ENCODE results near the gene BCAT1. TPM values are rescaled to one million over a fixed set of nuclear protein-coding genes. Genes with fewer than 3 reads are reported as not detected.

BCAT1 gene
- total RNA-seq, 1 experiment from 2014 or later, result 0.74 TPM

DNA sequence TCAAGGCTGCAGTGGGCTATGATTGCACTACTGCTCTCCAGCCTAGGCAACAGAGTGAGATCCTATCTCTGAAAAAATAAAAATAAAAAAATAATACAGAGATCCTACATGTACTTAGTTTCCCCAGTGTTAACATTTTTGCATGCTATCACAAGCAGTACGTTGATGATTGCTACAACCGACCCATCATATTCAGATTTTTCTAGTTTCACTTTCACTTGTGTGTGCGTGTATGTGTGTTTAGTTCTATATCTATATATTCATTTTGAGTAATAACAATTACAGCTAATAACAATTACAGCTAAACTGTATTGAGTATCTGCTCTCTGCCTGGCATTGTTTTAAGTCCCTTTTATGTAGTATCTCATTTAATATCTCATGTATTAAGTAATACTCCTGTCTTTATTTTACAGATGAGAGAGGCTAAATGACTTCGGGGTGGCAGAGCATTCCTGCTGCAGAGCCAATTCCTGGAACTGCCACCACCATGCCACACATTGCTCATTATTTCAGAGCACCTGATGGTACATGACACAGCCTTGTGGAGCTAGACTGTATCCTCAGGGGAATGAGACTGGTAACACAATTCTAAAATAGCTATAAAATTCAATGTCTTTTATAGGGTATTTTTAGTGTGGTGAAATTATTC lies 153.1 kb downstream of the BCAT1 start:
- Histone ChIP-seq H3K9me2 (ENCODE audit: insufficient read depth) (no peaks in the 10 kb centered on the region), H3K9ac (ENCODE audit: low read length) (no peak overlapping the region), H3K27me3 (ENCODE audit: insufficient read depth, low read length) (0 out of 2 replicates have a peak, but pooled peaks cover 3% of the 10 kb centered on the region), H4K20me1 (ENCODE audit: insufficient read depth) (no peaks in the 10 kb centered on the region), H2AFZ (ENCODE audit: low read depth, low read length, poor library complexity, severe bottlenecking) (no peak overlapping the region), H3K27ac (ENCODE audit: low read depth, low read length) (no peak overlapping the region), H3K9me3 (ENCODE audit: control insufficient read depth in 1 of 2, insufficient read depth in 1 of 2, low read depth in 1 of 2, low read length in 2 of 2) (no peaks in the 10 kb centered on the region), H3K4me3 (replicated peaks in 1 of 2; ENCODE audit: low read depth in 1 of 2, low read length in 2 of 2) (no peak overlapping the region), H3K79me2 (ENCODE audit: insufficient read depth, low read length) (no peaks in the 10 kb centered on the region), H3K36me3 (ENCODE audit: control insufficient read depth in 1 of 2, insufficient read depth in 2 of 2, low read length in 2 of 2) (no peaks in the 10 kb centered on the region), H3K4me2 (ENCODE audit: low read length) (no peak overlapping the region), H3K4me1 (ENCODE audit: control insufficient read depth in 1 of 2, insufficient read depth in 2 of 2, low read length in 2 of 2) (no peaks in the 10 kb centered on the region)
- ChIA-PET CTCF (no interaction called here), POLR2A (no interaction called here), RAD21 (ENCODE audit: low non-redundant PET in 1 of 2, low total read pairs in 2 of 2, uncharacterized antibody in 2 of 2, unreplicated experiment in 2 of 2) (no interaction called here)
- BruUV-seq (replicated peaks), result no TSS peak
- DNase-seq (ENCODE audit: low read depth, low spot score), result no peak
- intact Hi-C loops (cut with micrococcal nuclease), result no loop called here
- TF ChIP-seq, protein P1, sequence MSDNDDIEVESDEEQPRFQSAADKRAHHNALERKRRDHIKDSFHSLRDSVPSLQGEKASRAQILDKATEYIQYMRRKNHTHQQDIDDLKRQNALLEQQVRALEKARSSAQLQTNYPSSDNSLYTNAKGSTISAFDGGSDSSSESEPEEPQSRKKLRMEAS (IDR thresholded peaks at IDR 0.05), result no peak
- no peak for ATAC-seq

DNA sequence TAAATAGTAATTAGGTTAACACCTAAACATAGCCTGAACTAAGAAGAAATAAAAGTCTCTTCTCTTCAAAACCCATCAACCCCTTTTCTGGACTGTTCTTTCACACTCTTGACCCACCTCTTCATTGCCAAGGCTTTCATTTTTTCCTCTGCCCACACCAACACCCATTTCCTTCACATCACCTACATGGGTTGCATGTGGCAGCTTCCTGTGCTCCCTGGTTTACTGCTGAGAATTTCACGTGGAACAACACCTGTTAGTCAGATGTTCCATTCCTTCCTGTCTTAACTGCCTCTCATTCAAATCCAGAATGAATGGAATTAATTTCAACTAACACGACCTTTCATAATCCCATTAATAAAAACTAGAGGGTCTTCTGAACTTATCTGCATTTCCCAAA lies 157.3 kb downstream of the BCAT1 start:
- no peaks in the 10 kb centered on the region for H3K9me2 ChIP-seq (ENCODE audit: insufficient read depth)
- TF ChIP-seq, protein P2, sequence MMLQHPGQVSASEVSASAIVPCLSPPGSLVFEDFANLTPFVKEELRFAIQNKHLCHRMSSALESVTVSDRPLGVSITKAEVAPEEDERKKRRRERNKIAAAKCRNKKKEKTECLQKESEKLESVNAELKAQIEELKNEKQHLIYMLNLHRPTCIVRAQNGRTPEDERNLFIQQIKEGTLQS (IDR thresholded peaks at IDR 0.05), result no peak
- TF ChIP-seq, protein P3, sequence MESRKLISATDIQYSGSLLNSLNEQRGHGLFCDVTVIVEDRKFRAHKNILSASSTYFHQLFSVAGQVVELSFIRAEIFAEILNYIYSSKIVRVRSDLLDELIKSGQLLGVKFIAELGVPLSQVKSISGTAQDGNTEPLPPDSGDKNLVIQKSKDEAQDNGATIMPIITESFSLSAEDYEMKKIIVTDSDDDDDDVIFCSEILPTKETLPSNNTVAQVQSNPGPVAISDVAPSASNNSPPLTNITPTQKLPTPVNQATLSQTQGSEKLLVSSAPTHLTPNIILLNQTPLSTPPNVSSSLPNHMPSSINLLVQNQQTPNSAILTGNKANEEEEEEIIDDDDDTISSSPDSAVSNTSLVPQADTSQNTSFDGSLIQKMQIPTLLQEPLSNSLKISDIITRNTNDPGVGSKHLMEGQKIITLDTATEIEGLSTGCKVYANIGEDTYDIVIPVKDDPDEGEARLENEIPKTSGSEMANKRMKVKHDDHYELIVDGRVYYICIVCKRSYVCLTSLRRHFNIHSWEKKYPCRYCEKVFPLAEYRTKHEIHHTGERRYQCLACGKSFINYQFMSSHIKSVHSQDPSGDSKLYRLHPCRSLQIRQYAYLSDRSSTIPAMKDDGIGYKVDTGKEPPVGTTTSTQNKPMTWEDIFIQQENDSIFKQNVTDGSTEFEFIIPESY (IDR thresholded peaks at IDR 0.05; ENCODE audit: extremely low read depth, insufficient replicate concordance, low read length), result no peak
- TF ChIP-seq TCF7L2 (IDR thresholded peaks at IDR 0.05; ENCODE audit: borderline replicate concordance, extremely low read depth, insufficient read depth, insufficient read length), result no peak
- no peak for TF ChIP-seq FOSL1 (IDR thresholded peaks at IDR 0.05; ENCODE audit: low read depth)
- TF ChIP-seq ELF1 (IDR thresholded peaks at IDR 0.05; ENCODE audit: borderline replicate concordance, low read depth), result no peak
- H3K4me3 ChIP-seq (replicated peaks in 1 of 2; ENCODE audit: low read depth in 1 of 2, low read length in 2 of 2), result no peak overlapping the region
- DNase-seq (ENCODE audit: low read depth, low spot score), result no peak
- no peaks in the 10 kb centered on the region for H4K20me1 ChIP-seq (ENCODE audit: insufficient read depth)
- H3K9ac ChIP-seq (ENCODE audit: low read length), result no peak overlapping the region
- RAD21 ChIA-PET (ENCODE audit: low non-redundant PET in 1 of 2, low total read pairs in 2 of 2, uncharacterized antibody in 2 of 2, unreplicated experiment in 2 of 2), result no interaction called here
- no peaks in the 10 kb centered on the region for H3K4me1 ChIP-seq (ENCODE audit: control insufficient read depth in 1 of 2, insufficient read depth in 2 of 2, low read length in 2 of 2)
- no peak for ATAC-seq
- POLR2A ChIA-PET, result no interaction called here
- H2AFZ ChIP-seq (ENCODE audit: low read depth, low read length, poor library complexity, severe bottlenecking), result no peak overlapping the region
- intact Hi-C loops (cut with micrococcal nuclease), result no loop called here
- H3K9me3 ChIP-seq (ENCODE audit: control insufficient read depth in 1 of 2, insufficient read depth in 1 of 2, low read depth in 1 of 2, low read length in 2 of 2), result no peaks in the 10 kb centered on the region
- H3K27me3 ChIP-seq (ENCODE audit: insufficient read depth, low read length), result 0 out of 2 replicates have a peak, but pooled peaks cover 3% of the 10 kb centered on the region
- no peak overlapping the region for H3K27ac ChIP-seq (ENCODE audit: low read depth, low read length)
- no peaks in the 10 kb centered on the region for H3K36me3 ChIP-seq (ENCODE audit: control insufficient read depth in 1 of 2, insufficient read depth in 2 of 2, low read length in 2 of 2)
- CTCF ChIA-PET, result no interaction called here
- H3K79me2 ChIP-seq (ENCODE audit: insufficient read depth, low read length), result no peaks in the 10 kb centered on the region
- BruUV-seq (replicated peaks), result no TSS peak
- no peak overlapping the region for H3K4me2 ChIP-seq (ENCODE audit: low read length)

Measured in HCT116 (cell line).